Globus pallidus (tissue), 1 donor: Measurements from ENCODE around the gene DOCK1.

Experiments
- DNase-seq: peaks from one replicate; pipeline ENCODE4 v3.0.0-alpha.2; 2015; ENCODE audit warnings: low spot score

The DOCK1 gene

GRCh38 chr10:127357265-127357664 lies 452.0 kb downstream of the DOCK1 start:
- DNase-seq: no peak

- DNase-seq: no peak
Measured at GRCh38 chr10:127358337-127358736, 453.1 kb downstream of the DOCK1 start.

- no peak for DNase-seq
Measured at GRCh38 chr10:127364034-127364433, 458.8 kb downstream of the DOCK1 start.

DNA sequence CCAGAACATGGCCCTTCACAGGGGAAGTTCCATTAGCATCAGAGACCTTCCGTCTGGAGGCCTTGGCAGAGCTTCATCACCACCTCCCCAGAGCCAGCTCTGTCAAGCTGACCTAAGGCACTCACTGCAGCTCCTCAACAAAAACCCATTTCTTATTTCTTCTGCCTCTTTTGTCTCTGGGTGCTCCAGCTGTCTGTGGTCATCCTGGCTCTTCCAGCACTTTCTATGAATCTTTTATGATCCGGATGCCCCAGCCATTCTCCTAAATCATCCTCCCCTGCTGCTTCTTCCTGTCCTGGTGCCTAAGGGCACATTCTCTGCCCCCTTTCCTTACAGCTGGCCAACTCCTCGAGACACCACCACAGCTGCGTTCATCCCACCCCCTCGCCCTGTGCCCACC lies 462.9 kb downstream of the DOCK1 start:
- DNase-seq: no peak

DNA sequence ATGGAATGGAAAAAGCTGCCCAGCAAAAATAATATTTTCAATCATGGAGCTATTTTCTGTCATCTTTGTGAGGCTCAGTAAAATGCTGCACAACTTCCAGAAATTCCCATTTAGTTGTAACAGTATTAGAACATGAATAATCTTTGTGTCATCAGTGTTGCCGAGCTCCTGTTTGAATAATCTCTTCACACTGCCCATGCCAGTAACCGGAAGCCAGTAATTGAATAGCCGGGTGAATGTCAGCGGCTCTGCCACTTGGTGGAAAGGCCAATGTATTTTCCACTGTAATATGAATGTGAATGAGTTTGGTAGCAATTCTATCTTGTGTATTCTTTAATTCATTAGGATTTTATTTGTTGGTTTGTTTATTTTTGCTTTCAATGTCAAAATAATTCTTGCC lies 463.7 kb downstream of the DOCK1 start:
- DNase-seq: peak; percentile 38

DNA sequence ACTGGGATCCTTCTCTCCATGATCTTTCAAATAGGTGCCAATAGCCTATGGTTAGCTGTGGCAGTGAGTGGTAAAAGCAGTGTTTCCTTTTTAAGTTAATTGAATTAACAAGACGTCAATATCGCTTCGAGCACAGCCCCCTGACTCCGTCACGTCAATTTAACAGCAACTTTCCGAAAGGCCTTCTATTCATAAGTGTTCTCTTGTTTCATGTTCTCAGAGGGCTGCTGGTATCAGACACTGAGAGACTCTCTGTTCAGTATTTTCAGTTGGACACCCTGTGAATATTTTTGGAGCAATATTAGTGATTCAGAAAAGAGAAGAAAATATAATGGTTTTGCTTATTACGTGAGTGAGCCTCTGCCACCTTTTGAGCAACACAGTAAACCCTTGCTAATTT lies 465.4 kb downstream of the DOCK1 start:
- peak; percentile 31 for DNase-seq

- DNase-seq: no peak
Measured at GRCh38 chr10:127372361-127372760, 467.1 kb downstream of the DOCK1 start.

- DNase-seq: no peak
Measured at GRCh38 chr10:127374074-127374680, 468.9 kb downstream of the DOCK1 start.

- no peak for DNase-seq
Measured at GRCh38 chr10:127374901-127375300, 469.7 kb downstream of the DOCK1 start.

GRCh38 chr10:127375461-127375860 lies 470.2 kb downstream of the DOCK1 start:
- DNase-seq: no peak

GRCh38 chr10:127376071-127376470 lies 470.8 kb downstream of the DOCK1 start:
- DNase-seq: no peak

DNA sequence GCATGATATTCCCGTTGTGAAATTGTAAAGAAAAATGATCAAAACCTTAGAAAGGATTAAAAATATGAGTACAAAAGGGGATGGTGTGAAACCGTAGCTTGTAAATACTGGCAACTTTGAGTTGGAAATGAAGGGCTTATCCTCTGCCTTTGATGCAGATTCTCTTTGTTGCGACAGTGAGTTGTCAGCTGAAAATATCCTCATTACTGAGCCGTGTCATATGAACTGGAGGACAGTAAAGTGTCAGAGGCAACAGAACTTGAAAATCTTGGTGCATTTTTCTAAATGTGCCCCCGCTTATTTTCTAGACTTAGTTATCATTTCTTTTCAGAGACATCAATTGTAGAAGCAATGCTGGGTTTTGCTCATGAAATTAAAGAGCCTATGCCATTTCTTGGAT lies 473.4 kb downstream of the DOCK1 start:
- no peak for DNase-seq

GRCh38 chr10:127384532-127384931 lies 479.3 kb downstream of the DOCK1 start:
- DNase-seq: no peak

DNA sequence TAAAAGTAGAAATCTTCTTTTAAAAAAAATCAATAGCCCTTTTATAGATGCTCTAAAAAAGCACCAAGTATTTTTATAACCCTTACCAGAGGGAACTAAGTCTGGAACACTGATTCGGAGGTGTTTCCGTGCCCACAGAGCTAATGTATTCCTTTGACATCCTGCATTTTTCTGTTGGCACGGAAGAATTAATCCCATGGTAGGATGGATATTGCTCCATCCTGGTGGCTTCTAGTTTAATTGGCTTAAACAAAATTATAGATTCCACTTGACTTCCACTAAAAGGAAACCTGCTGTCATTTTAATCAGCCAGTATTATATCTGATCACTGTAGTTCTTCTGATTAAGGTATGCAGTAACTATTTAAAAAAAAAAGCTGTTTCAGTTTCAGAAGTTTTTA lies 479.8 kb downstream of the DOCK1 start:
- no peak for DNase-seq

- DNase-seq: no peak
Measured at GRCh38 chr10:127386606-127387327, 481.5 kb downstream of the DOCK1 start.

GRCh38 chr10:127391875-127392274 lies 486.6 kb downstream of the DOCK1 start:
- DNase-seq: no peak

- no peak for DNase-seq
Measured at GRCh38 chr10:127392351-127393235, 487.4 kb downstream of the DOCK1 start.

GRCh38 chr10:127398140-127398970 lies 493.1 kb downstream of the DOCK1 start:
- DNase-seq: no peak

DNA sequence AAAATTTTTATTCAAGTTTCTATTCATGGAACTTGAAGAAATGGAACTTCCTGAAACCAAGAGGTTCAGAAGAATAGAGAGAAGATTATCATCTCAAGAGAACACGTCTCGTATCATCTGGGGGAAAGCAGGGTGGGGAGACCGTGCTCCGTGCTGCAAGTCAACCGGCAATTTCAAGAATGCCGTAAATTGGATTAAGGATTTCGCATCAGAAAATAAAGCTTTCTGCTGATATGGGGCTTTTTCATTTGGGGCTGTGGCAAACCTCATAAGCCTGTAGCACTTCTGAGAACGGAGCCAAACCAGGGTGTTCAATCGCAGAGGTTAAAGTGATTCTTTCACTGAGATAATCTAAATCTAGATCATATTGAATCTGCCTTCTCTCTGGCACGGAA lies 493.7 kb downstream of the DOCK1 start:
- no peak for DNase-seq

- no peak for DNase-seq
Measured at GRCh38 chr10:127399668-127400067, 494.4 kb downstream of the DOCK1 start.

- DNase-seq: no peak
Measured at GRCh38 chr10:127400216-127400615, 495.0 kb downstream of the DOCK1 start.
